Muscle layer of colon (tissue), 2 donors: ENCODE results near the gene FSIP1.

ENCODE experiments used
- H3K27ac ChIP-seq: one replicate; pipeline ENCODE4 v1.7.0; 2013; ENCODE audit warnings: low read depth, mild to moderate bottlenecking, low read length, moderate library complexity
- H3K27me3 ChIP-seq, 2 donors: one replicate each; pipeline ENCODE4 v1.7.0; 2013; ENCODE audit warnings: low read length in 2 of 2, mild to moderate bottlenecking in 2 of 2; ENCODE audit not compliant: insufficient read depth in 2 of 2, control insufficient read depth in 1 of 2
- H3K36me3 ChIP-seq: one replicate; pipeline ENCODE4 v1.7.0; 2013; ENCODE audit warnings: mild to moderate bottlenecking, low read length; ENCODE audit not compliant: insufficient read depth
- H3K4me1 ChIP-seq: one replicate; pipeline ENCODE4 v1.7.0; 2013; ENCODE audit warnings: mild to moderate bottlenecking, low read length; ENCODE audit not compliant: insufficient read depth
- H3K4me3 ChIP-seq, 2 donors: one replicate each; pipeline ENCODE4 v1.7.0; 2013; ENCODE audit warnings: low read length in 2 of 2, low read depth in 1 of 2, mild to moderate bottlenecking in 1 of 2, moderate library complexity in 1 of 2
- H3K9ac ChIP-seq: one replicate; pipeline ENCODE4 v1.7.0; 2013; ENCODE audit warnings: low read length
- H3K9me3 ChIP-seq: one replicate; pipeline ENCODE4 v1.7.0; 2013; ENCODE audit warnings: mild to moderate bottlenecking, low read length
- donor health status: abdominal sarcoma.
- donor health status: Adenocarcinoma of cecum.

The FSIP1 gene

GRCh38 chr15:39804026-39804425, 21.4 kb upstream of the FSIP1 start:
- Histone ChIP-seq H3K9ac (no peak overlapping the region), H3K27me3 (no peaks in the 10 kb centered on the region)

GRCh38 chr15:39803016-39803415, 20.4 kb upstream of the FSIP1 start:
- no peaks in the 10 kb centered on the region for H3K4me1 ChIP-seq
- no peak overlapping the region for H3K27ac ChIP-seq
- H3K27me3 ChIP-seq, result no peaks in the 10 kb centered on the region
- no peak overlapping the region for H3K9ac ChIP-seq
- H3K4me3 ChIP-seq, result no peak overlapping the region
- no peaks in the 10 kb centered on the region for H3K36me3 ChIP-seq
- no peaks in the 10 kb centered on the region for H3K9me3 ChIP-seq

More at GRCh38 chr15:39804026-39804425, 21.4 kb upstream of the FSIP1 start:
- Histone ChIP-seq H3K36me3 (no peaks in the 10 kb centered on the region), H3K4me1 (no peaks in the 10 kb centered on the region), H3K9me3 (no peaks in the 10 kb centered on the region), H3K4me3 (no peak overlapping the region), H3K27ac (no peak overlapping the region)

- no peaks in the 10 kb centered on the region for H3K27me3 ChIP-seq
- H3K27ac ChIP-seq, result no peak overlapping the region
- no peaks in the 10 kb centered on the region for H3K36me3 ChIP-seq
- no peak overlapping the region for H3K4me3 ChIP-seq
- no peaks in the 10 kb centered on the region for H3K9me3 ChIP-seq
- no peak overlapping the region for H3K9ac ChIP-seq
- H3K4me1 ChIP-seq, result no peaks in the 10 kb centered on the region
Measured at GRCh38 chr15:39801641-39802309, 19.1 kb upstream of the FSIP1 start.

GRCh38 chr15:39799552-39800011, 16.9 kb upstream of the FSIP1 start:
- Histone ChIP-seq H3K27me3 (no peaks in the 10 kb centered on the region), H3K9ac (no peak overlapping the region), H3K36me3 (no peaks in the 10 kb centered on the region), H3K4me3 (no peak overlapping the region), H3K4me1 (no peaks in the 10 kb centered on the region), H3K27ac (no peak overlapping the region), H3K9me3 (no peaks in the 10 kb centered on the region)

- Histone ChIP-seq H3K4me3 (no peak overlapping the region), H3K9me3 (no peaks in the 10 kb centered on the region), H3K36me3 (no peaks in the 10 kb centered on the region), H3K9ac (no peak overlapping the region), H3K27ac (no peak overlapping the region), H3K27me3 (no peaks in the 10 kb centered on the region), H3K4me1 (no peaks in the 10 kb centered on the region)
Measured at GRCh38 chr15:39798382-39798781, 15.7 kb upstream of the FSIP1 start.

- Histone ChIP-seq H3K4me3 (no peak overlapping the region), H3K27ac (no peak overlapping the region), H3K4me1 (no peaks in the 10 kb centered on the region), H3K9me3 (no peaks in the 10 kb centered on the region), H3K36me3 (no peaks in the 10 kb centered on the region), H3K9ac (no peak overlapping the region), H3K27me3 (no peaks in the 10 kb centered on the region)
Measured at GRCh38 chr15:39797407-39797806, 14.8 kb upstream of the FSIP1 start.

- no peaks in the 10 kb centered on the region for H3K36me3 ChIP-seq
Measured at GRCh38 chr15:39796601-39797000, 14.0 kb upstream of the FSIP1 start.

GRCh38 chr15:39795486-39795885, 12.8 kb upstream of the FSIP1 start:
- Histone ChIP-seq H3K27me3 (no peaks in the 10 kb centered on the region), H3K4me1 (no peaks in the 10 kb centered on the region), H3K27ac (no peak overlapping the region), H3K9ac (no peak overlapping the region), H3K36me3 (no peaks in the 10 kb centered on the region), H3K9me3 (no peaks in the 10 kb centered on the region), H3K4me3 (no peak overlapping the region)

More at GRCh38 chr15:39796601-39797000, 14.0 kb upstream of the FSIP1 start:
- H3K9ac ChIP-seq, result no peak overlapping the region
- H3K4me1 ChIP-seq, result no peaks in the 10 kb centered on the region
- H3K27me3 ChIP-seq, result no peaks in the 10 kb centered on the region
- H3K4me3 ChIP-seq, result no peak overlapping the region
- no peaks in the 10 kb centered on the region for H3K9me3 ChIP-seq
- no peak overlapping the region for H3K27ac ChIP-seq

- no peaks in the 10 kb centered on the region for H3K9me3 ChIP-seq
- no peaks in the 10 kb centered on the region for H3K36me3 ChIP-seq
- H3K27ac ChIP-seq, result no peak overlapping the region
- no peak overlapping the region for H3K4me3 ChIP-seq
- no peaks in the 10 kb centered on the region for H3K27me3 ChIP-seq
- no peak overlapping the region for H3K9ac ChIP-seq
- H3K4me1 ChIP-seq, result no peaks in the 10 kb centered on the region
Measured at GRCh38 chr15:39794954-39795353, 12.3 kb upstream of the FSIP1 start.

GRCh38 chr15:39793923-39794322, 11.3 kb upstream of the FSIP1 start:
- no peaks in the 10 kb centered on the region for H3K27me3 ChIP-seq
- no peaks in the 10 kb centered on the region for H3K36me3 ChIP-seq
- H3K9me3 ChIP-seq, result no peaks in the 10 kb centered on the region
- no peak overlapping the region for H3K27ac ChIP-seq
- no peaks in the 10 kb centered on the region for H3K4me1 ChIP-seq
- H3K4me3 ChIP-seq, result no peak overlapping the region
- H3K9ac ChIP-seq, result no peak overlapping the region

- Histone ChIP-seq H3K27ac (no peak overlapping the region), H3K4me1 (no peaks in the 10 kb centered on the region), H3K36me3 (no peaks in the 10 kb centered on the region), H3K27me3 (no peaks in the 10 kb centered on the region), H3K9me3 (no peaks in the 10 kb centered on the region), H3K9ac (no peak overlapping the region), H3K4me3 (no peak overlapping the region)
Measured at GRCh38 chr15:39792844-39793335, 10.2 kb upstream of the FSIP1 start.
